Measurements from ENCODE around the gene ACAA2.

GRCh38 chr18:49834258-49834657, 20.9 kb upstream of the ACAA2 start:
- TF ChIP-seq CTCF (IDR thresholded peaks at IDR 0.05) (no peak), POLR2A (IDR thresholded peaks at IDR 0.05) (no peak)
